Measurements from ENCODE around the gene SERTAD4. TPM values are rescaled to one million over a fixed set of nuclear protein-coding genes. Genes with fewer than 3 reads are reported as not detected.

The SERTAD4 gene
- total RNA-seq, 1 experiment from 2014 or later = 8.3 TPM

- DNase-seq (ENCODE audit: low spot score) = peak; percentile 54
Measured at GRCh38 chr1:210259561-210259960, 27.0 kb downstream of the SERTAD4 start.

GRCh38 chr1:210260096-210260495 is 27.5 kb downstream of the SERTAD4 start:
- no peak for DNase-seq (ENCODE audit: low spot score)

GRCh38 chr1:210262167-210262896 is 29.7 kb downstream of the SERTAD4 start:
- peak; percentile 92 for DNase-seq (ENCODE audit: low spot score)

- DNase-seq (ENCODE audit: low spot score) = no peak
Measured at GRCh38 chr1:210262897-210263272, 30.3 kb downstream of the SERTAD4 start.

GRCh38 chr1:210263963-210264362 is 31.4 kb downstream of the SERTAD4 start:
- DNase-seq (ENCODE audit: low spot score) = no peak

- peak; percentile 35 for DNase-seq (ENCODE audit: low spot score)
Measured at GRCh38 chr1:210264496-210265380, 32.1 kb downstream of the SERTAD4 start.

GRCh38 chr1:210265392-210265955 is 32.9 kb downstream of the SERTAD4 start:
- DNase-seq (ENCODE audit: low spot score) = peak; percentile 44

GRCh38 chr1:210269981-210270380 is 37.4 kb downstream of the SERTAD4 start:
- no peak for DNase-seq (ENCODE audit: low spot score)

GRCh38 chr1:210272666-210273065 is 40.1 kb downstream of the SERTAD4 start:
- DNase-seq (ENCODE audit: low spot score) = no peak

- DNase-seq (ENCODE audit: low spot score) = no peak
Measured at GRCh38 chr1:210280221-210280620, 47.6 kb downstream of the SERTAD4 start.

GRCh38 chr1:210288116-210288515 is 55.5 kb downstream of the SERTAD4 start:
- DNase-seq (ENCODE audit: low spot score) = no peak

- DNase-seq (ENCODE audit: low spot score) = no peak
Measured at GRCh38 chr1:210289248-210289647, 56.7 kb downstream of the SERTAD4 start.

GRCh38 chr1:210291081-210291764 is 58.6 kb downstream of the SERTAD4 start:
- DNase-seq (ENCODE audit: low spot score) = no peak

GRCh38 chr1:210291786-210292230 is 59.2 kb downstream of the SERTAD4 start:
- no peak for DNase-seq (ENCODE audit: low spot score)

GRCh38 chr1:210292231-210292871 is 59.8 kb downstream of the SERTAD4 start:
- no peak for DNase-seq (ENCODE audit: low spot score)

GRCh38 chr1:210293171-210293607 is 60.6 kb downstream of the SERTAD4 start:
- peak; percentile 11 for DNase-seq (ENCODE audit: low spot score)

GRCh38 chr1:210294999-210295745 is 62.6 kb downstream of the SERTAD4 start:
- DNase-seq (ENCODE audit: low spot score) = peak; percentile 72

All from H4 (cell line).